HepG2 (cell line): ENCODE data around the gene SRPRB. TPM values are rescaled to one million over a fixed set of nuclear protein-coding genes. Genes with fewer than 3 reads are reported as not detected.

Experiments used
- ATAC-seq: fragments of 200-7000 bp; cut with Tn5 transposase; 3 replicates; pipeline ENCODE4 v1.9.1; 2020; ENCODE audit warnings: mild to moderate bottlenecking, moderate library complexity
- BruUV-seq: library from RNA; stranded (reverse); fragments of 400-500 nt; replicated peaks from 2 replicates; lab custom pipeline; 2021; lab: Mats Ljungman, UMichigan
- CTCF ChIA-PET: fragments of 300-600 bp; formaldehyde crosslinking; extraction: SDS; loops from one replicate; lab custom pipeline; 2021; ENCODE audit warnings: low total read pairs, inconsistent platforms, low intra/inter-chr PET ratio; lab: Yijun Ruan, JAX
- POLR2A ChIA-PET: fragments of 350-600 bp; sonication (Branson Sonifier 250); formaldehyde crosslinking; loops from one replicate; lab custom pipeline; 2020; ENCODE audit warnings: antibody characterized with exemption, inconsistent platforms; lab: Yijun Ruan, JAX
- DNase-seq: peaks from one replicate; pipeline ENCODE4 v3.0.0-alpha.2; 2015; ENCODE audit warnings: low spot score
- FAIRE-seq: peaks from 3 replicates; lab custom pipeline; 2011; peaks lifted over from hg19 to GRCh38; lab: Jason Lieb, UNC
- H2AFZ ChIP-seq: one replicate; pipeline ENCODE4 v1.6.1; 2011; ENCODE audit warnings: low read length, inconsistent platforms
- H3K27ac ChIP-seq: fragments of 300-600 bp; 3 replicates; pipeline ENCODE4 v1.8.0; 2011; ENCODE audit warnings: mixed run types, mild to moderate bottlenecking, mixed read lengths, low read length, inconsistent platforms; ENCODE audit not compliant: insufficient read depth; ENCODE audit errors: extremely low read length
- H3K27me3 ChIP-seq, 2 experiments: fragments of 200-600 bp in 1 of 2; 2 replicates in 1 of 2; 3 replicates in 1 of 2; pipeline versions ENCODE4 v1.6.0 to v1.8.0; 2011; ENCODE audit warnings: low read length in 2 of 2, mild to moderate bottlenecking in 2 of 2, moderate library complexity in 2 of 2, inconsistent platforms in 1 of 2; ENCODE audit not compliant: insufficient read depth in 2 of 2, control insufficient read depth in 1 of 2
- H3K36me3 ChIP-seq, 2 experiments: fragments of 200-600 bp in 1 of 2; replicated peaks in 1 of 2; 2 replicates in 1 of 2; 3 replicates in 1 of 2; pipeline versions ENCODE4 v1.5.1 to v1.8.0; 2011; ENCODE audit warnings: low read length in 2 of 2, inconsistent platforms in 1 of 2; ENCODE audit not compliant: insufficient read depth in 2 of 2, control insufficient read depth in 1 of 2
- H3K4me1 ChIP-seq: 2 replicates; pipeline ENCODE4 v1.5.1; 2012; ENCODE audit warnings: low read length, inconsistent platforms; ENCODE audit not compliant: insufficient read depth
- H3K4me2 ChIP-seq: 2 replicates; pipeline ENCODE4 v1.6.0; 2011; ENCODE audit warnings: low read depth, low read length, inconsistent platforms
- H3K4me3 ChIP-seq, 3 experiments: fragments of 200-600 bp in 1 of 3; sonication (generic), shearing (Covaris generic) in 1 of 3; replicated peaks in 1 of 3; 2 replicates each; pipeline ENCODE4 v1.5.1; 2011 to 2016; ENCODE audit warnings: low read length in 3 of 3, inconsistent platforms in 2 of 3, low read depth in 2 of 3, mild to moderate bottlenecking in 2 of 3, control low read depth in 1 of 3, mixed read lengths in 1 of 3; ENCODE audit not compliant: insufficient read depth in 1 of 3
- H3K79me2 ChIP-seq: one replicate; pipeline ENCODE4 v1.6.1; 2011; ENCODE audit warnings: low read length, inconsistent platforms; ENCODE audit not compliant: insufficient read depth
- H3K9ac ChIP-seq: 2 replicates; pipeline ENCODE4 v1.6.0; 2011; ENCODE audit warnings: mild to moderate bottlenecking, low read depth, low read length, inconsistent platforms; ENCODE audit not compliant: insufficient read depth
- H3K9me3 ChIP-seq: 2 replicates; pipeline ENCODE4 v1.5.1; 2012; ENCODE audit warnings: mild to moderate bottlenecking, low read length
- H4K20me1 ChIP-seq: 2 replicates; pipeline ENCODE4 v1.6.0; 2011; ENCODE audit warnings: inconsistent platforms, mild to moderate bottlenecking, low read length, moderate library complexity; ENCODE audit not compliant: insufficient read depth
- BATF2 ChIP-seq: sonication (generic); formaldehyde crosslinking; IDR thresholded peaks from 2 replicates; pipeline ENCODE4 v1.8.0; 2022; ENCODE audit warnings: mild to moderate bottlenecking, missing genetic modification reagents, moderate library complexity
- ERF ChIP-seq: IDR thresholded peaks from 2 replicates; pipeline ENCODE4 v1.6.1; 2018; ENCODE audit warnings: missing biosample characterization, missing genetic modification reagents
- GABPA ChIP-seq, 2 experiments: IDR thresholded peaks; 2 replicates each; pipeline ENCODE4 v1.6.1; 2011 to 2016; ENCODE audit warnings: low read depth in 2 of 2, low read length in 1 of 2, missing biosample characterization in 1 of 2, missing genetic modification characterization in 1 of 2
- GMEB1 ChIP-seq: sonication (generic); formaldehyde crosslinking; IDR thresholded peaks from 2 replicates; pipeline ENCODE4 v1.5.1; 2020; ENCODE audit warnings: missing genetic modification reagents, mild to moderate bottlenecking, borderline replicate concordance
- KMT2A ChIP-seq: sonication (generic); formaldehyde crosslinking; IDR thresholded peaks from 2 replicates; pipeline ENCODE4 v1.4.0; 2020; ENCODE audit warnings: missing genetic modification reagents
- RARG ChIP-seq: sonication (generic); formaldehyde crosslinking; IDR thresholded peaks from 2 replicates; pipeline ENCODE4 v1.4.0; 2020; ENCODE audit warnings: low read depth, mild to moderate bottlenecking, missing genetic modification reagents
- SOX6 ChIP-seq, 2 experiments: fragments of 450-650 bp in 1 of 2; sonication (generic) in 1 of 2; formaldehyde crosslinking in 1 of 2; IDR thresholded peaks; 2 replicates each; pipeline versions ENCODE4 v1.4.0 to v1.6.1; 2017 to 2020; ENCODE audit warnings: antibody characterized with exemption in 1 of 2, mild to moderate bottlenecking in 1 of 2, missing genetic modification reagents in 1 of 2
- TARDBP ChIP-seq: sonication (generic); formaldehyde crosslinking; IDR thresholded peaks from 2 replicates; pipeline ENCODE4 v1.8.0; 2022; ENCODE audit warnings: mild to moderate bottlenecking, missing genetic modification reagents
- YEATS4 ChIP-seq: sonication (generic); formaldehyde crosslinking; IDR thresholded peaks from 2 replicates; pipeline ENCODE4 v1.4.0; 2020; ENCODE audit warnings: missing genetic modification reagents, borderline replicate concordance
- ZNF18 ChIP-seq: sonication (generic); formaldehyde crosslinking; IDR thresholded peaks from 2 replicates; pipeline ENCODE4 v1.8.0; 2022; ENCODE audit warnings: mild to moderate bottlenecking, missing genetic modification reagents; ENCODE audit not compliant: insufficient replicate concordance
- ZNF251 ChIP-seq: sonication (generic); formaldehyde crosslinking; IDR thresholded peaks from 2 replicates; pipeline ENCODE4 v1.9.0; 2021; ENCODE audit warnings: mild to moderate bottlenecking, missing genetic modification reagents
- ZNF430 ChIP-seq: sonication (generic); formaldehyde crosslinking; IDR thresholded peaks from 2 replicates; pipeline ENCODE4 v1.9.0; 2021; ENCODE audit warnings: mild to moderate bottlenecking, missing genetic modification reagents
- ZNF660 ChIP-seq: sonication (generic); formaldehyde crosslinking; IDR thresholded peaks from 2 replicates; pipeline ENCODE4 v1.5.1; 2020; ENCODE audit warnings: mild to moderate bottlenecking, low read depth, missing genetic modification reagents, borderline replicate concordance
- ZNF747 ChIP-seq: sonication (generic); formaldehyde crosslinking; IDR thresholded peaks from 2 replicates; pipeline ENCODE4 v1.8.1; 2023; ENCODE audit warnings: missing genetic modification reagents, mild to moderate bottlenecking, borderline replicate concordance
- WGBS: methylation state at CpG from one replicate; pipeline ENCODE4 v1.1.6; 2017; ENCODE audit warnings: low lambda C conversion rate; 5-methylcytosine and 5-hydroxymethylcytosine counted together
- in situ Hi-C: cut with HindIII; loops from 2 replicates; pipeline ENCODE4 v1.10.0; 2017; ENCODE audit warnings: low pct_unique_long_range_greater_than_20kb; ENCODE audit not compliant: extremely low pct_ligation_motif_present
- intact Hi-C: fragments of 100-400 bp; cut with micrococcal nuclease; formaldehyde crosslinking; loops from one replicate; pipeline ENCODE4 v1.10.0; 2022; ENCODE audit not compliant: unreplicated experiment
- polyA plus RNA-seq, 8 experiments: library from polyadenylated mRNA; depleted of rRNA in 3 of 8; stranded (reverse) in 7 of 8; unstranded in 1 of 8; fragments of >200 nt; fragmentation: Illumina TruSeq in 4 of 8; extraction: Trizol in 4 of 8; gene quantifications; 2 replicates each; pipeline versions ENCODE4 v1.2.1 to v1.2.3, GENCODE V29; 2011 to 2016; ENCODE audit warnings: low read depth in 4 of 8, missing spikeins in 1 of 8, mixed read lengths in 1 of 8; ENCODE audit not compliant: insufficient read depth in 1 of 8
- total RNA-seq, 5 experiments: library from RNA; depleted of rRNA; stranded (reverse); fragments of >200 nt; fragmentation: Illumina TruSeq; extraction: Trizol; gene quantifications; 2 replicates each; pipeline ENCODE4 v1.2.3, GENCODE V29; 2016; ENCODE audit warnings: low read depth in 1 of 5

Gene SRPRB
- total and polyA plus RNA-seq, 2 of the 13 experiments (the other 11 are each of a cell fraction or from before 2014, with no cell fraction given) = 41.0 to 111 TPM

- CTCF ChIA-PET = no interaction called here
- Histone ChIP-seq H3K4me1 (no peaks in the 10 kb centered on the region), H3K79me2 (no peaks in the 10 kb centered on the region), H3K27ac (no peak overlapping the region), H3K9ac (no peak overlapping the region), H2AFZ (no peak overlapping the region), H3K4me2 (no peak overlapping the region), H3K9me3 (peaks cover 33% of the 10 kb centered on the region), H3K27me3 (no peaks in the 10 kb centered on the region), H3K4me3 (no peak overlapping the region), H4K20me1 (no peaks in the 10 kb centered on the region), H3K36me3 (no peaks in the 10 kb centered on the region)
- POLR2A ChIA-PET = no interaction called here
- intact Hi-C loops = no loop called here
- no TSS peak for BruUV-seq
- in situ Hi-C loops = no loop called here
- FAIRE-seq = no peak
- no peak for ATAC-seq
- TF ChIP-seq BATF2 = no peak
- TF ChIP-seq ZNF747 (CRISPR knock-in tag) = no peak
- DNase-seq = no peak
- WGBS = 36% methylated on average over 2 of the region's 2 CpGs
Measured at GRCh38 chr3:133788024-133788423, 17.6 kb upstream of the SRPRB start.

- intact Hi-C loops (no loop called here), in situ Hi-C loops (no loop called here)
- ChIA-PET CTCF (no interaction called here), POLR2A (no interaction called here)
- no peak overlapping the region for H3K4me3 ChIP-seq
- FAIRE-seq = no peak
- H3K4me2 ChIP-seq = no peak overlapping the region
- no peaks in the 10 kb centered on the region for H3K4me1 ChIP-seq
- H3K9me3 ChIP-seq = peaks cover 45% of the 10 kb centered on the region
- H3K79me2 ChIP-seq = no peaks in the 10 kb centered on the region
- H4K20me1 ChIP-seq = no peaks in the 10 kb centered on the region
- H3K27me3 ChIP-seq = no peaks in the 10 kb centered on the region
- no peak for DNase-seq
- ATAC-seq = no peak
- no peak overlapping the region for H3K9ac ChIP-seq
- H2AFZ ChIP-seq = no peak overlapping the region
- no peaks in the 10 kb centered on the region for H3K36me3 ChIP-seq
- WGBS = 11% methylated on average over 9 of the region's 9 CpGs
- no TSS peak for BruUV-seq
- H3K27ac ChIP-seq = no peak overlapping the region
- no peak for TF ChIP-seq ZNF18
- TF ChIP-seq KMT2A (CRISPR knock-in tag) = no peak
- TF ChIP-seq ZNF430 = no peak
- no peak for TF ChIP-seq RARG
- TF ChIP-seq ZNF660 (CRISPR knock-in tag) = no peak
- no peak for TF ChIP-seq SOX6 (IDR thresholded peaks at IDR 0.05)
- no peak for TF ChIP-seq SOX6 (CRISPR knock-in tag; IDR thresholded peaks at IDR 0.05)
- no peak for TF ChIP-seq GMEB1 (CRISPR knock-in tag)
- no peak for TF ChIP-seq GABPA (IDR thresholded peaks at IDR 0.05; ENCODE audit: low read depth, low read length)
- TF ChIP-seq GABPA (CRISPR knock-in tag; IDR thresholded peaks at IDR 0.05; ENCODE audit: low read depth) = no peak
- TF ChIP-seq ZNF251 (CRISPR knock-in tag) = no peak
- TF ChIP-seq ERF (CRISPR knock-in tag) = no peak
- no peak for TF ChIP-seq YEATS4 (CRISPR knock-in tag)
- no peak for TF ChIP-seq TARDBP (CRISPR knock-in tag)
Measured at GRCh38 chr3:133792171-133792763, 13.3 kb upstream of the SRPRB start.
